HCT116 (cell line): ENCODE results near the gene SMTNL2.

Experiments used
- EGR1 ChIP-seq: IDR thresholded peaks from 2 replicates; pipeline ENCODE4 v1.6.1; 2012; ENCODE audit warnings: low read depth
- ELF1 ChIP-seq: IDR thresholded peaks from 2 replicates; pipeline ENCODE4 v1.6.1; 2012; ENCODE audit warnings: low read depth, borderline replicate concordance
- EZH2 ChIP-seq: fragments of 200-600 bp; sonication (generic); IDR thresholded peaks from 2 replicates; pipeline ENCODE4 v1.6.1; 2017; ENCODE audit warnings: antibody characterized with exemption, mixed run types
- POLR2A ChIP-seq: IDR thresholded peaks from 2 replicates; pipeline ENCODE4 v1.7.0; 2011; ENCODE audit warnings: borderline replicate concordance; ENCODE audit not compliant: insufficient read depth, insufficient read length; ENCODE audit errors: extremely low read depth
- RAD21 ChIP-seq: IDR thresholded peaks from 2 replicates; pipeline ENCODE4 v1.6.1; 2012; ENCODE audit warnings: low read depth, mild to moderate bottlenecking
- SIN3A ChIP-seq: IDR thresholded peaks from 2 replicates; pipeline ENCODE4 v1.6.1; 2012; ENCODE audit warnings: low read depth
- SP1 ChIP-seq: IDR thresholded peaks from 2 replicates; pipeline ENCODE4 v1.6.1; 2012; ENCODE audit warnings: low read depth
- SRF ChIP-seq: IDR thresholded peaks from 2 replicates; pipeline ENCODE4 v1.6.1; 2012; ENCODE audit warnings: low read depth
- TCF7L2 ChIP-seq: IDR thresholded peaks from 2 replicates; pipeline ENCODE4 v1.7.0; 2011; ENCODE audit warnings: borderline replicate concordance, inconsistent platforms; ENCODE audit not compliant: insufficient read depth, insufficient read length; ENCODE audit errors: extremely low read depth
- TF ChIP-seq, protein P1 (sequence below): IDR thresholded peaks from 2 replicates; pipeline ENCODE4 v1.6.1; 2011; ENCODE audit warnings: mild to moderate bottlenecking, low read length, moderate library complexity; ENCODE audit not compliant: insufficient replicate concordance; ENCODE audit errors: extremely low read depth
- TF ChIP-seq, protein P2 (sequence below): IDR thresholded peaks from 2 replicates; pipeline ENCODE4 v1.6.1; 2012; ENCODE audit warnings: low read depth
- TF ChIP-seq, protein P3 (sequence below): IDR thresholded peaks from 2 replicates; pipeline ENCODE4 v1.6.1; 2012
- TF ChIP-seq, protein P4 (sequence below), 3 experiments: fragments of 200-600 bp in 1 of 3; sonication (generic) in 1 of 3; IDR thresholded peaks in 2 of 3; conservative IDR thresholded peaks in 1 of 3; 2 replicates each; pipeline ENCODE4 v1.5.1; 2012 to 2017; ENCODE audit warnings: low read depth in 2 of 3, low read length in 2 of 3, antibody characterized with exemption in 1 of 3, borderline replicate concordance in 1 of 3, control low read depth in 1 of 3, mild to moderate bottlenecking in 1 of 3, mixed read lengths in 1 of 3, mixed run types in 1 of 3, moderate library complexity in 1 of 3; ENCODE audit not compliant: insufficient read depth in 1 of 3

DNA sequence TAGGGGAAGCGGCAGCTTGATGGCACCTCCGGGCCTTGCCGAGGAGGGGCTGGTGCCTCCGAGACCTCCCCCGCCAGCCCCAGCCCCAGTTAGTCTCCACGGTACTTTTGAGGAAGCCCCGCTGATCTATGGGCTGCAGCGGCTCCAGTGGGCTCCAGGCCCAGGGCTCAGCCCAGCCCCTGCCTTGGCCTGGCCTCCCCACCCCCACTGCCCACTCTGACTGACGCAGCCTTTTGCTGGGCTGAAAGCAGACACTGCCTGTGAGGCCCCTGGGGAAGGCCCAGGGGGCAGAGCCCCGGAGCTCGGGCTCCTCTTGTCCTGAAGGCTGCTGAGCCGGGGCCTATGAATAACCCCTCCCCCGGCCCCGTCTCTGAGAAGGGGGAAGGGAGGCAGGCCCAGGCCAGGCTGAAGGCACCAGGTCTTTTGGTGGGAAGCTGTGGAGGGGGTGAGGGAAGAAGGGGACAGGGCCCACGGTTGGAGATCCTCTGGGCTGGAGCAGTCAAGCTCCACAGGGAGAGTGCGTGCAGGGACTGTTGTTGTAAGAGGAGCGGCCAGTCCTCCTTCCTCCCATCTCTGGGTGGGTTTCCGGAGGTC, 7.5 kb upstream of the SMTNL2 start:
- TF ChIP-seq POLR2A = no peak
- TF ChIP-seq, protein P1, sequence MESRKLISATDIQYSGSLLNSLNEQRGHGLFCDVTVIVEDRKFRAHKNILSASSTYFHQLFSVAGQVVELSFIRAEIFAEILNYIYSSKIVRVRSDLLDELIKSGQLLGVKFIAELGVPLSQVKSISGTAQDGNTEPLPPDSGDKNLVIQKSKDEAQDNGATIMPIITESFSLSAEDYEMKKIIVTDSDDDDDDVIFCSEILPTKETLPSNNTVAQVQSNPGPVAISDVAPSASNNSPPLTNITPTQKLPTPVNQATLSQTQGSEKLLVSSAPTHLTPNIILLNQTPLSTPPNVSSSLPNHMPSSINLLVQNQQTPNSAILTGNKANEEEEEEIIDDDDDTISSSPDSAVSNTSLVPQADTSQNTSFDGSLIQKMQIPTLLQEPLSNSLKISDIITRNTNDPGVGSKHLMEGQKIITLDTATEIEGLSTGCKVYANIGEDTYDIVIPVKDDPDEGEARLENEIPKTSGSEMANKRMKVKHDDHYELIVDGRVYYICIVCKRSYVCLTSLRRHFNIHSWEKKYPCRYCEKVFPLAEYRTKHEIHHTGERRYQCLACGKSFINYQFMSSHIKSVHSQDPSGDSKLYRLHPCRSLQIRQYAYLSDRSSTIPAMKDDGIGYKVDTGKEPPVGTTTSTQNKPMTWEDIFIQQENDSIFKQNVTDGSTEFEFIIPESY = no peak
- TF ChIP-seq, protein P2, sequence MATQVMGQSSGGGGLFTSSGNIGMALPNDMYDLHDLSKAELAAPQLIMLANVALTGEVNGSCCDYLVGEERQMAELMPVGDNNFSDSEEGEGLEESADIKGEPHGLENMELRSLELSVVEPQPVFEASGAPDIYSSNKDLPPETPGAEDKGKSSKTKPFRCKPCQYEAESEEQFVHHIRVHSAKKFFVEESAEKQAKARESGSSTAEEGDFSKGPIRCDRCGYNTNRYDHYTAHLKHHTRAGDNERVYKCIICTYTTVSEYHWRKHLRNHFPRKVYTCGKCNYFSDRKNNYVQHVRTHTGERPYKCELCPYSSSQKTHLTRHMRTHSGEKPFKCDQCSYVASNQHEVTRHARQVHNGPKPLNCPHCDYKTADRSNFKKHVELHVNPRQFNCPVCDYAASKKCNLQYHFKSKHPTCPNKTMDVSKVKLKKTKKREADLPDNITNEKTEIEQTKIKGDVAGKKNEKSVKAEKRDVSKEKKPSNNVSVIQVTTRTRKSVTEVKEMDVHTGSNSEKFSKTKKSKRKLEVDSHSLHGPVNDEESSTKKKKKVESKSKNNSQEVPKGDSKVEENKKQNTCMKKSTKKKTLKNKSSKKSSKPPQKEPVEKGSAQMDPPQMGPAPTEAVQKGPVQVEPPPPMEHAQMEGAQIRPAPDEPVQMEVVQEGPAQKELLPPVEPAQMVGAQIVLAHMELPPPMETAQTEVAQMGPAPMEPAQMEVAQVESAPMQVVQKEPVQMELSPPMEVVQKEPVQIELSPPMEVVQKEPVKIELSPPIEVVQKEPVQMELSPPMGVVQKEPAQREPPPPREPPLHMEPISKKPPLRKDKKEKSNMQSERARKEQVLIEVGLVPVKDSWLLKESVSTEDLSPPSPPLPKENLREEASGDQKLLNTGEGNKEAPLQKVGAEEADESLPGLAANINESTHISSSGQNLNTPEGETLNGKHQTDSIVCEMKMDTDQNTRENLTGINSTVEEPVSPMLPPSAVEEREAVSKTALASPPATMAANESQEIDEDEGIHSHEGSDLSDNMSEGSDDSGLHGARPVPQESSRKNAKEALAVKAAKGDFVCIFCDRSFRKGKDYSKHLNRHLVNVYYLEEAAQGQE = no peak
- TF ChIP-seq, protein P3, sequence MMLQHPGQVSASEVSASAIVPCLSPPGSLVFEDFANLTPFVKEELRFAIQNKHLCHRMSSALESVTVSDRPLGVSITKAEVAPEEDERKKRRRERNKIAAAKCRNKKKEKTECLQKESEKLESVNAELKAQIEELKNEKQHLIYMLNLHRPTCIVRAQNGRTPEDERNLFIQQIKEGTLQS = no peak
- TF ChIP-seq RAD21 = no peak
- TF ChIP-seq, protein P4, sequence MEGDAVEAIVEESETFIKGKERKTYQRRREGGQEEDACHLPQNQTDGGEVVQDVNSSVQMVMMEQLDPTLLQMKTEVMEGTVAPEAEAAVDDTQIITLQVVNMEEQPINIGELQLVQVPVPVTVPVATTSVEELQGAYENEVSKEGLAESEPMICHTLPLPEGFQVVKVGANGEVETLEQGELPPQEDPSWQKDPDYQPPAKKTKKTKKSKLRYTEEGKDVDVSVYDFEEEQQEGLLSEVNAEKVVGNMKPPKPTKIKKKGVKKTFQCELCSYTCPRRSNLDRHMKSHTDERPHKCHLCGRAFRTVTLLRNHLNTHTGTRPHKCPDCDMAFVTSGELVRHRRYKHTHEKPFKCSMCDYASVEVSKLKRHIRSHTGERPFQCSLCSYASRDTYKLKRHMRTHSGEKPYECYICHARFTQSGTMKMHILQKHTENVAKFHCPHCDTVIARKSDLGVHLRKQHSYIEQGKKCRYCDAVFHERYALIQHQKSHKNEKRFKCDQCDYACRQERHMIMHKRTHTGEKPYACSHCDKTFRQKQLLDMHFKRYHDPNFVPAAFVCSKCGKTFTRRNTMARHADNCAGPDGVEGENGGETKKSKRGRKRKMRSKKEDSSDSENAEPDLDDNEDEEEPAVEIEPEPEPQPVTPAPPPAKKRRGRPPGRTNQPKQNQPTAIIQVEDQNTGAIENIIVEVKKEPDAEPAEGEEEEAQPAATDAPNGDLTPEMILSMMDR (IDR thresholded peaks at IDR 0.05 in 2 of 3, conservative IDR thresholded peaks at IDR 0.05 in 1 of 3; ENCODE audit: borderline replicate concordance in 1 of 3, insufficient read depth in 1 of 3, low read depth in 2 of 3, low read length in 2 of 3) = no peak
- no peak for TF ChIP-seq SIN3A
- TF ChIP-seq EGR1 = no peak
- no peak for TF ChIP-seq SRF
- no peak for TF ChIP-seq SP1
- no peak for TF ChIP-seq ELF1
- no peak for TF ChIP-seq EZH2
- TF ChIP-seq TCF7L2 = no peak
